Cardiac muscle cell (in vitro differentiated cells and primary cell): Measurements from ENCODE around the gene FAHD2A. TPM values are rescaled to one million over a fixed set of nuclear protein-coding genes. Genes with fewer than 3 reads are reported as not detected.
A peak's percentile ranks its signal among the peaks of the same experiment; 100 is the strongest.

ENCODE experiments used
- DNase-seq, 2 donors: peaks; one replicate each; pipeline versions ENCODE4 v3.0.0 to v3.0.0-alpha.2; 2010 to 2017; ENCODE audit warnings: low read depth in 1 of 2, low spot score in 1 of 2
- H3K27ac ChIP-seq: fragments of 200-600 bp; sonication (generic); 2 replicates; pipeline ENCODE4 v1.5.1; 2016
- H3K27me3 ChIP-seq: fragments of 200-600 bp; sonication (generic); 2 replicates; pipeline ENCODE4 v1.6.0; 2016; ENCODE audit warnings: control low read depth
- H3K36me3 ChIP-seq: fragments of 200-600 bp; sonication (generic); 2 replicates; pipeline ENCODE4 v1.5.1; 2016; ENCODE audit warnings: control low read depth
- H3K4me1 ChIP-seq: fragments of 200-600 bp; sonication (generic); 2 replicates; pipeline ENCODE4 v1.8.1; 2017; ENCODE audit warnings: low read depth, mild to moderate bottlenecking, mixed run types
- H3K4me3 ChIP-seq: fragments of 200-600 bp; sonication (generic); 2 replicates; pipeline ENCODE4 v1.5.1; 2016; ENCODE audit warnings: mild to moderate bottlenecking
- H3K9me3 ChIP-seq: fragments of 200-600 bp; sonication (generic); 2 replicates; pipeline ENCODE4 v1.5.1; 2017; ENCODE audit warnings: low read depth, mild to moderate bottlenecking, control low read depth
- CTCF ChIP-seq: IDR thresholded peaks from 2 replicates; pipeline ENCODE4 v1.5.1; 2012; ENCODE audit warnings: low read depth, mild to moderate bottlenecking, low read length
- polyA plus RNA-seq: library from polyadenylated mRNA; unstranded; fragments of >200 nt; fragmentation: Nextera tagmentation; extraction: Ambion mirVana; gene quantifications from 2 replicates; pipeline ENCODE4 v1.2.1, GENCODE V29; 2016
- total RNA-seq: library from RNA; depleted of rRNA; stranded (reverse); fragments of >200 nt; gene quantifications from 2 replicates; pipeline ENCODE4 v1.2.3, GENCODE V29; 2016

FAHD2A gene, protein sequence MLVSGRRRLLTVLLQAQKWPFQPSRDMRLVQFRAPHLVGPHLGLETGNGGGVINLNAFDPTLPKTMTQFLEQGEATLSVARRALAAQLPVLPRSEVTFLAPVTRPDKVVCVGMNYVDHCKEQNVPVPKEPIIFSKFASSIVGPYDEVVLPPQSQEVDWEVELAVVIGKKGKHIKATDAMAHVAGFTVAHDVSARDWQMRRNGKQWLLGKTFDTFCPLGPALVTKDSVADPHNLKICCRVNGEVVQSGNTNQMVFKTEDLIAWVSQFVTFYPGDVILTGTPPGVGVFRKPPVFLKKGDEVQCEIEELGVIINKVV
- total RNA-seq (57.7 and 64.9 TPM in 2 replicates), polyA plus RNA-seq (66.1 and 66.5 TPM in 2 replicates)

DNA sequence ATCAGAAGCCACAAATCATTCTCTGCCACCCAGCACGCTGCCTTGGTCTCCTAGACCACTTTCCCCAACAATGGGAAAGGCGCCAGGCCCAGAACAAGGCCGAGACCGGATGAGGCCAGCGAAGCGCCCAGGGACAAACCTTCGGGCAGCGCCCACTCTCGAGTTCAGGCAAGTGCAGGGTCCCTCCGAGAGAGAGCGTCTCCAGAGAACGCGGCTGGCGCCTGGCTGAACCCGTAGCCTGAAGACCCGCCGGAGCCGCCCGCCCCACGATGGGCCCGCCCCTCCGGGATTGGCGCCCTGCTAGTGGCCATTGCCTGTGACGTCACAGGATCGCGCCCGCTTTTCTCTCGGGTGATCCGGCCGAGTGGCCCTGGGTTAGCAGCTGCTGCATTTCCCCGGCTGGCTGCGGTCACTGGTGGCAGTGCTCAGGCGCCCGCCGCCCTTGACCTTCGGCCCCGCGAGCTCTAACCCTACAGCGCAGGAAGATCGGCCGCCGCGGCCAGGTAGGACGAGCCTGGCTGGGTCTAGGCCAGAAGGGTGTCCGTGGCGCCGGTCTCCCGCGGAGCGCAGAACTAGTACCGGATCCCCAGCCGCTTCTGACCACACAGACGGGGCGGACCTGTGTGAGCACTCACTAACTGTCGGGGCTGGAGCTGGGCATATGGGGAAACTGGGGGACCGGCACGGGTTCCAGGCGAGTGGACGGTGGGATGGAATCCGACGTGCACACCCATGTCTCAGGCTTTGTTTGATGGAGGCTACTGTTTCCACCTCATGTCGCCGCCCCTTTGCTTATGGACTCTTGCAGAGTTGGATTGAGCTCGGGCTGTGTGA is at the start of gene FAHD2A:
FAHD2A (plus strand) TSS at position 339 of the 834 bp plus-strand sequence. CDS start 2,851 bp downstream, outside the sequence.
- Histone ChIP-seq H3K36me3 (no peaks in the 10 kb centered on the region), H3K4me3 (peak within 1 kb of the TSS; percentile 89), H3K9me3 (no peaks in the 10 kb centered on the region), H3K27ac (peak within 1 kb of the TSS; percentile 85), H3K4me1 (peaks cover 5% of the 10 kb centered on the region), H3K27me3 (no peaks in the 10 kb centered on the region)
- TF ChIP-seq CTCF: no peak
- peak; percentile 93 to 99 for DNase-seq

GRCh38 chr2:95353055-95353575 is 49.4 kb upstream of the FAHD2A start:
- Histone ChIP-seq H3K4me1 (no peaks in the 10 kb centered on the region), H3K27ac (no peak overlapping the region), H3K4me3 (no peak overlapping the region), H3K9me3 (no peaks in the 10 kb centered on the region), H3K27me3 (peaks cover 19% of the 10 kb centered on the region), H3K36me3 (no peaks in the 10 kb centered on the region)
- no peak for TF ChIP-seq CTCF
- no peak for DNase-seq

DNA sequence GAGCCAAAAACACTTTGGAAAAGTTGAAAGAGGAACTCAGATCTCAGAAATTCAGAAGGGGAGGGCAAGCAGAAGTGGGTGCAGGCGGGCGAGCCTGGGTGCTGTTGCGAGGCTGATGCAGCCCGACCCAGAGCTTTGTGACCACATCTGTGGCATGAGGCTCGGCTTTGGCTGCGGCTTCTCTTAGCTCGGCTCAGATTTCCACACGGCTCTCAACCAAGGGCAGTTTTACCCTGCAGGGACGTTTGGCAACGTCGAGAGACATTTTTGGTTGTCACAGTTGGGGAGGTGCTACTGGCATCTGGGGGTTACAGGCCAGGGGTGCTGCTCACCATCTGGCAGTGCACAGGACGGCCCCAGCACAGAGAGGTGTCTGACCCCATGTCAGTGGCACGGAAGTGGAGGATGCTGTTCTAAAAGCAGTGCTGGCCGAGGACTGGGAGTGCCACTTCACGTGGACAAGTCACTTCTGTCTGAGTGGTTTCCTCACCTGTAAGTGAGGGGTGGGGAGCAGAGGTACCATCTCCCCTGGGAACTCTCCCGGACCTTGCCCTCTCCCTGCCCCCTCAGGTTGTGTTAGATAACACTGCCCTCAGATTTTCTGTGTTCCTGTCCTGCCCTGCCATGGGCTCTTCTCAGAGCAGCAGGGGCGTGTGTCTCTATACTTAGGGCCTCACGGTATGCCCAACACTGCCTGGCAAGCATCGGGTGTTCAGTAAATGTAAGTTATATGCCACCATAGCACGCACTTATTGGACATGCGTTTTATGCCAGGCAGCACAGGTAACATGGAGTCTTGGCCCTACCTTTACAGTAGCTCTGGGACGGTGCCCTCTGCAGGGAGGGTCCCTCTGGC is 48.7 kb upstream of the FAHD2A start:
- Histone ChIP-seq H3K36me3 (no peaks in the 10 kb centered on the region), H3K27ac (no peak overlapping the region), H3K27me3 (peaks cover 12% of the 10 kb centered on the region), H3K9me3 (no peaks in the 10 kb centered on the region), H3K4me1 (no peaks in the 10 kb centered on the region), H3K4me3 (no peak overlapping the region)
- DNase-seq: no peak
- no peak for TF ChIP-seq CTCF

DNA sequence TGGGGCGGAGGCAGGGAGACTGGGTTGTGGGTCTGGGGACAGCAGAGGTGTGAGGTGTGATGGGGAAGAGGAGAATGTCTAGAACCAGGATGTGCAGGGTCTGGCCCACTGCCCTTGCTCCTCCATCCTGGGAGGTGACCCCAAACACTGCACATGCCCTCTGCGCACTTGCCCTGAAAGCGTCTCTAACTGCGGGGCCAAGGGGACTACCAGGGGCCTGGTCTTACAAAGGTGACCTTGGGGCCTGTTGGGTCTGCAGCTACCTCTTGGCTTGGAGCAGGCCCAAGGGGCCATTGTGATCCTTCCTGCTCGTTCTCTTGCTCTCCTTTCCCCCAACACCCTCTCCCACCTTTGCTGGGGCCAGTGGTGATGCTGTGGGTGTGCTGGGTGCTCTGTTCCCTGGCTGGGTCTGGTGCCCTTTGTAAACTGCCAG is 48.0 kb upstream of the FAHD2A start:
- DNase-seq: no peak

More for the DNA sequence above, 48.0 kb upstream of the FAHD2A start:
- H3K4me3 ChIP-seq: no peak overlapping the region
- no peaks in the 10 kb centered on the region for H3K9me3 ChIP-seq
- no peaks in the 10 kb centered on the region for H3K36me3 ChIP-seq
- no peak for TF ChIP-seq CTCF
- peaks cover 6% of the 10 kb centered on the region for H3K27me3 ChIP-seq
- no peak overlapping the region for H3K27ac ChIP-seq
- H3K4me1 ChIP-seq: no peaks in the 10 kb centered on the region
